Measurements from ENCODE around the gene BTBD16. TPM values are rescaled to one million over a fixed set of nuclear protein-coding genes. Genes with fewer than 3 reads are reported as not detected.

Gene BTBD16
- total and polyA plus RNA-seq, 8 donors = 0.40 TPM; not detected in 7

DNA sequence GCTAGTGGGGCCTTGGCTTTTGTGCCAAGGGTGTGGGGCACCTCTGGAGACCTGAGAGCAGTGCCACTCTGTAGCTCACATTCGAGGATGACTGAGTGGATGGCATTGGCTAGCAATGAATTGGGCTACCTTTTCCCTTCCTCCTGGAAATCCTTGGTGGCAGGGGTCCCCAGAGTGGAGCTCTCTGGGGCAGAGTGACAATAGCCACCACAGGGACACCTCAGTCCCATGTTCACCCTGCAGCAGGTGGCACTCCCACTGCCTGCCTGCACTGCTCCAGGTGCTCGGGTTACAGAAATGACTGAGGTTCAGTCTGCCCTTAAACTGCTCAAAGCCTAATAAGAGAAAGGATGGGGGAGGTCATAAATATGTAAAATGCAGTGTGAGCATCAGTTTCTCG is 17.8 kb downstream of the BTBD16 start:
- TF ChIP-seq POLR2AphosphoS5 (IDR thresholded peaks at IDR 0.05) (no peak), EP300 (IDR thresholded peaks at IDR 0.05) (no peak), POLR2A (IDR thresholded peaks at IDR 0.05) (no peak)
- TF ChIP-seq, protein P1, sequence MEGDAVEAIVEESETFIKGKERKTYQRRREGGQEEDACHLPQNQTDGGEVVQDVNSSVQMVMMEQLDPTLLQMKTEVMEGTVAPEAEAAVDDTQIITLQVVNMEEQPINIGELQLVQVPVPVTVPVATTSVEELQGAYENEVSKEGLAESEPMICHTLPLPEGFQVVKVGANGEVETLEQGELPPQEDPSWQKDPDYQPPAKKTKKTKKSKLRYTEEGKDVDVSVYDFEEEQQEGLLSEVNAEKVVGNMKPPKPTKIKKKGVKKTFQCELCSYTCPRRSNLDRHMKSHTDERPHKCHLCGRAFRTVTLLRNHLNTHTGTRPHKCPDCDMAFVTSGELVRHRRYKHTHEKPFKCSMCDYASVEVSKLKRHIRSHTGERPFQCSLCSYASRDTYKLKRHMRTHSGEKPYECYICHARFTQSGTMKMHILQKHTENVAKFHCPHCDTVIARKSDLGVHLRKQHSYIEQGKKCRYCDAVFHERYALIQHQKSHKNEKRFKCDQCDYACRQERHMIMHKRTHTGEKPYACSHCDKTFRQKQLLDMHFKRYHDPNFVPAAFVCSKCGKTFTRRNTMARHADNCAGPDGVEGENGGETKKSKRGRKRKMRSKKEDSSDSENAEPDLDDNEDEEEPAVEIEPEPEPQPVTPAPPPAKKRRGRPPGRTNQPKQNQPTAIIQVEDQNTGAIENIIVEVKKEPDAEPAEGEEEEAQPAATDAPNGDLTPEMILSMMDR (IDR thresholded peaks at IDR 0.05) = no peak
- 56 to 81% (median 73%) methylated on average over 3 of the region's 3 CpGs for WGBS, 5 donors
- H3K36me3 ChIP-seq = no peaks in the 10 kb centered on the region
- peaks cover 0 to 16% (median 4%) of the 10 kb centered on the region in 4 donors for H3K4me1 ChIP-seq
- DNase-seq = no peak
- intact Hi-C loops (cut with DNase I; ENCODE audit: low total_unique reads) = no loop called here
- no peaks in the 10 kb centered on the region for H3K9me3 ChIP-seq
- H3K4me3 ChIP-seq = no peak overlapping the region
- H3K27me3 ChIP-seq = peaks cover 0 to 5% (median 0%) of the 10 kb centered on the region in 3 donors
- no peak overlapping the region for H3K27ac ChIP-seq

DNA sequence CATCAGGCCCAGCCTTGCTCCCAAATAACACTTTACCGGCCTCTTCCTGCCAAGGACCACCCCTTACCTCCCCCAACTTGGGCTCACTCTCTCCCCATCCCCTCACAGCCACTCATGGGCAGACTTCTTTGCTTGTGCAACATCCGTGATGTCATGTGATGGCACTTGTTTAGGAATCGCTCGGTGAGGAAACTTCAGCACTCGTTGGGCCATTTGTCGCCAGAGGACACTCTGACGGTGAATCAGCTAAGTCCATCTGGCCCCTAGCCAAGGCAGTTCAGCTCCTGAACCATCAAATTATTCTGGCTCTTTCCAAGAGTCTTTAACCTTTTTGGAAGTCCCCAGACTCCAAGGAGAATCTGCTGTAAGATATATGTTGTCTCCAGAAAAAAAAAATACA is 19.2 kb downstream of the BTBD16 start:
- H3K27me3 ChIP-seq = peaks cover 0 to 10% (median 0%) of the 10 kb centered on the region in 3 donors
- no peak overlapping the region for H3K27ac ChIP-seq
- no peak overlapping the region for H3K4me3 ChIP-seq
- intact Hi-C loops (cut with DNase I; ENCODE audit: low total_unique reads) = loop anchor here (10.0 kb wide), 1 partner anchor 1274 kb away; no protein-coding TSS in a partner anchor
- peak in 1 of 2 donors; percentile 22 for DNase-seq
- no peaks in the 10 kb centered on the region for H3K9me3 ChIP-seq
- no peaks in the 10 kb centered on the region for H3K36me3 ChIP-seq
- TF ChIP-seq EP300 (IDR thresholded peaks at IDR 0.05) (no peak), POLR2A (IDR thresholded peaks at IDR 0.05) (no peak), POLR2AphosphoS5 (IDR thresholded peaks at IDR 0.05) (no peak)
- TF ChIP-seq, protein P1 (IDR thresholded peaks at IDR 0.05) = no peak
- peaks cover 0 to 16% (median 4%) of the 10 kb centered on the region in 4 donors for H3K4me1 ChIP-seq
- 77 to 86% (median 83%) methylated on average over 7 of the region's 7 CpGs for whole genome bisulfite sequencing, 5 donors

DNA sequence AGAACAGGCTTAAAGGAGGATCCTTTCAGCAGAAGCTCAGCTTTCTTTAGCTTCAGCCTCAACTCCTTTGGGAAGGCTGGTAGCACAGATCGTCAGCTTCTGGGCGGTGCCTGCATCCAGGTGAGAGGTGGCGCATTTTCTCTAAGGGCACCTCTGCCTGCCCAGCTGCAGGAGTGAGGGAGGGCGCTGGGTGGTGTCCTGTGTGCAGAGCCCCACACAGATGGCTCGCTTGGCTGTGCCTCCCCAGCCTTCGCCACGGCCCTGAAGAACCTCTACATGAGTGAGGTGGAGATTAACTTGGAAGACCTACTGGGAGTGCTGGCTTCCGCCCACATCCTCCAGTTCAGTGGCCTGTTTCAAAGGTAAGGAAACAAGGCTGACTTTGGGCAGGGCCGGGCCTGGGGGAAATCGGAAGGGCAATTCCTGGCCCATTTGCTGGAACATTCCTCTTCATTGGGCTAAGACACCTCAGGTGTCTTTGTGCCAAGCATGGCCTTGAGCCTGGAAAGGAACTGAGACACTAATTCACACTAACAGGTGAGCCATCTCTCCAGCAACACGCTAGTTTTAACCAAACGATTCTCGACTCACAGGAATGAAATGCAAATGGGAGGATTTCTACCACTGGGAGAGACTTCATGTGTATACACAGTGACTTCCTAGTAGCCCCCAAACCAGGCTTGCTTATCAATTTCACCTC is 19.9 kb downstream of the BTBD16 start:
- H3K4me3 ChIP-seq = no peak overlapping the region
- no peaks in the 10 kb centered on the region for H3K9me3 ChIP-seq
- peaks cover 0 to 15% (median 0%) of the 10 kb centered on the region in 3 donors for H3K27me3 ChIP-seq
- H3K36me3 ChIP-seq = no peaks in the 10 kb centered on the region
- no peak for TF ChIP-seq POLR2AphosphoS5 (IDR thresholded peaks at IDR 0.05)
- TF ChIP-seq EP300 (IDR thresholded peaks at IDR 0.05) = no peak
- H3K4me1 ChIP-seq = peaks cover 0 to 16% (median 4%) of the 10 kb centered on the region in 4 donors
- intact Hi-C loops (cut with DNase I; ENCODE audit: low total_unique reads) = loop anchor here (10.0 kb wide), 1 partner anchor 1274 kb away; no protein-coding TSS in a partner anchor
- no peak overlapping the region for H3K27ac ChIP-seq
- WGBS, 5 donors = 80 to 93% (median 86%) methylated on average over 8 to 13 of the region's 13 CpGs
- peak in 1 of 2 donors; percentile 19 for DNase-seq

DNA sequence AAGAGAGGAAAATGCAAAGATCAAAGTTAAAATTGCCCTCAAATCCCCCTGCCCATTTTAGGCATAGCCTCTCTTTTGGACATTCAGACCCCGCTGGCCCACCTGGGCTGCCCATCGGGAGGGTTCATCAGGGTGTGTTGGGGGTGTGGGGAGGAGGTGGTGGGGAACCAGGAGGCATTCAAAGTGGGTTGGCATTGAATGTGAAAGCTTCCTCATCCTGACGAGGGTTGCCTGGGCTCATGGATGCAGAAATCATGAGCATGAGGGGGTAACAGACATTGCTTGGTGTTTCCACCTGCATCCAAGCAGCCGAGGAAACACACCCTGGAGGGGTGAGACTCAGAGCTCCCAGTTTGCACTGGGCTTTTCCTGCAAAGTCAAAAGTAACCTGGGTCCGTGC is 20.6 kb downstream of the BTBD16 start:
- Histone ChIP-seq H3K27me3 (peaks cover 0 to 16% (median 0%) of the 10 kb centered on the region in 3 donors), H3K27ac (no peak overlapping the region), H3K36me3 (no peaks in the 10 kb centered on the region), H3K4me1 (peaks cover 0 to 15% (median 4%) of the 10 kb centered on the region in 4 donors), H3K9me3 (no peaks in the 10 kb centered on the region), H3K4me3 (no peak overlapping the region)
- 86 to 92% (median 87%) methylated on average over 5 of the region's 5 CpGs for WGBS, 5 donors
- intact Hi-C loops (cut with DNase I; ENCODE audit: low total_unique reads) = loop anchor here (10.0 kb wide), 1 partner anchor 1273 kb away; no protein-coding TSS in a partner anchor
- TF ChIP-seq POLR2A (IDR thresholded peaks at IDR 0.05) (no peak), EP300 (IDR thresholded peaks at IDR 0.05) (no peak), POLR2AphosphoS5 (IDR thresholded peaks at IDR 0.05) (no peak)
- TF ChIP-seq, protein P1 (IDR thresholded peaks at IDR 0.05) = no peak
- DNase-seq = peak in 1 of 2 donors; percentile 3

All from stomach (tissue), 9 donors.